Stomach smooth muscle (tissue), 2 donors: ENCODE results near the gene DCUN1D4.

Experiments
- H3K27ac ChIP-seq: one replicate; pipeline ENCODE4 v1.7.0; 2013; ENCODE audit warnings: mild to moderate bottlenecking, low read length, inconsistent platforms
- H3K27me3 ChIP-seq, 2 donors: one replicate each; pipeline ENCODE4 v1.7.0; 2013; ENCODE audit warnings: low read length in 2 of 2; ENCODE audit not compliant: insufficient read depth in 2 of 2, control insufficient read depth in 1 of 2
- H3K36me3 ChIP-seq, 2 donors: one replicate each; pipeline ENCODE4 v1.7.0; 2013; ENCODE audit warnings: low read length in 2 of 2; ENCODE audit not compliant: control insufficient read depth in 2 of 2, insufficient read depth in 2 of 2
- H3K4me1 ChIP-seq: one replicate; pipeline ENCODE4 v1.7.0; 2013; ENCODE audit warnings: low read length; ENCODE audit not compliant: control insufficient read depth, insufficient read depth
- H3K4me3 ChIP-seq, 2 donors: one replicate each; pipeline ENCODE4 v1.7.0; 2013; ENCODE audit warnings: low read length in 2 of 2
- H3K9ac ChIP-seq, 2 donors: one replicate each; pipeline ENCODE4 v1.7.0; 2013; ENCODE audit warnings: low read length in 2 of 2, mild to moderate bottlenecking in 1 of 2
- H3K9me3 ChIP-seq, 2 donors: one replicate each; pipeline ENCODE4 v1.7.0; 2013; ENCODE audit warnings: low read length in 2 of 2; ENCODE audit not compliant: control insufficient read depth in 2 of 2
- donor health status: healthy.
- donor health status: Pancreatic carcinoma.

The DCUN1D4 gene

DNA sequence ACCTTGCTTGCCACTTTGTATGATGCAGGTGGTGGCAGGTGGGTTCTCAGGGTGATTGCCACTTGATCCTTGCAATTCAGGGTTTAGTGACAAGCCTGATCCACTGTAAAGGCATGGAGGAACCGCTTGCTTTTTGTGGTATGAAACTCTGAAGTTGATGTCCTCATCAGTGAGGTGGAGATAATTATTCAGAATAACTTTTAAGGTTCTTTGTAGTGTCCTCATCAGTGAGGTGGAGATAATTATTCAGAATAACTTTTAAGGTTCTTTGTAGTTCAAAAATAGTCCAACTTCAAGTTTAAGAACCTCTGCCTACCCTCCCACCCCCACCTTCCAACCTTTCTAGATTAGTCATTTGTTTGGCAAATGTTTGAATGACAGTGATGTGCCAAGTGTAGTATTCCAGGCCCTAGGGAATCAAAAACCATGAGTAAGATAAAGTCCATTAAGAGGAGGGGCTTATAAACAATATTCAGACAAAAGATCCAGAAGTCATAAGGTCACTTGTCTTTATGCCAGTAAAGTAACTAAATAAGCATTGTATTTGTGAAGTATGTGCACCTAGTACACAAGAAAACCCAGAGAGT lies 51.2 kb downstream of the DCUN1D4 start:
- Histone ChIP-seq H3K4me3 (no peak overlapping the region), H3K9ac (no peak overlapping the region), H3K36me3 (peaks cover 6 to 16% of the 10 kb centered on the region in 2 donors)

DNA sequence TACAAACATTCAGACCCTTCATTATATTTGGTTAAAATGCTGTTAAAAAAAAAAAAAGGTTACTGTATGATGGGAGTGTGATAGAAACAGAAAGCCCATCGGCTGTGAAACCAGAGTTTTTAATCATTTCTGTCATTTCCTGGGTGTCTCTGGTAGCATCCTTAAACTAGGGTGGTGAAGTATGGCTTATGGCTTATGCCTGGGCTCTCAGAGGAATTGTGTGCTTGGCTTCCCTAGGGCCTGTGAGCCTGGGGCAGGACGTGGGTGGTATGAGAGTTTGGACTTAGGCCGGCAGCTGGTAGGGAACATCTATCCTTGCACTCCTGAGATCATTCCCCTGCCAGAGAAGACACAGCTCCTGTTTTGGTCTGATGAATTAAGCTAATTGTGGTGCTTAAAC lies 52.2 kb downstream of the DCUN1D4 start:
- Histone ChIP-seq H3K27ac (no peak overlapping the region), H3K27me3 (no peaks in the 10 kb centered on the region), H3K4me3 (no peak overlapping the region), H3K9ac (no peak overlapping the region), H3K9me3 (no peaks in the 10 kb centered on the region), H3K36me3 (peaks cover 5 to 16% of the 10 kb centered on the region in 2 donors), H3K4me1 (no peaks in the 10 kb centered on the region)

More for the DNA sequence above, 51.2 kb downstream of the DCUN1D4 start:
- H3K4me1 ChIP-seq: no peaks in the 10 kb centered on the region
- H3K27ac ChIP-seq: no peak overlapping the region
- H3K27me3 ChIP-seq: no peaks in the 10 kb centered on the region
- H3K9me3 ChIP-seq: no peaks in the 10 kb centered on the region

DNA sequence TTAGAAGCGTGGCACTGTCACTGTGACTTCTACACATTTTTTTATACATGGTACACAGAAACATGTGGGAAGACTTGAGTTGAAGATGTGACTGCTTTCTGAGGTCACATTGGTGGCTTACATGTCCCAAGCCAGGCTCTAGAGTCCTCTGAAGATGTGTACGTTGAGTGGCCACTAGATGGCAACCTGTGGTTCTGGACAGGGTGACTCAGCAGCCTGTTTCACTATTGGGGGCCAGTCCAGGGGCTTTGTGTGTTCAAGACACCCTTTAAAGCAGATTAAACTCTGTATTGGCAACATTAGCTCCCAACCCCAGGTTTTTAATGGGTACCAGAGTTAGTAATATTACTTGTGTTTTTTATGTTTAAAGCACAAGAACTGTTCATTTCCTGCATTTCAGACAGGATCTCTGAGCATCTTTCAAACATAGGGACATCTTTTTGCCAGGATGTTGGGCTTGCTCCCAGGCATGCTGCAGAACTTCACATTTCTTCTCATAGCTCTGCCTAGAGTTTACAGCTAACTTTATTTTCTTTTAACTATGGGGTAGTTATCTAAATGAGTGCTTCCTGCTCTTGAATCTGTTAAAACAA lies 53.0 kb downstream of the DCUN1D4 start:
- no peak overlapping the region for H3K4me3 ChIP-seq
- no peak overlapping the region for H3K27ac ChIP-seq
- H3K4me1 ChIP-seq: no peaks in the 10 kb centered on the region
- no peak overlapping the region for H3K9ac ChIP-seq
- peaks cover 5 to 12% of the 10 kb centered on the region in 2 donors for H3K36me3 ChIP-seq
- H3K9me3 ChIP-seq: no peaks in the 10 kb centered on the region
- no peaks in the 10 kb centered on the region for H3K27me3 ChIP-seq

DNA sequence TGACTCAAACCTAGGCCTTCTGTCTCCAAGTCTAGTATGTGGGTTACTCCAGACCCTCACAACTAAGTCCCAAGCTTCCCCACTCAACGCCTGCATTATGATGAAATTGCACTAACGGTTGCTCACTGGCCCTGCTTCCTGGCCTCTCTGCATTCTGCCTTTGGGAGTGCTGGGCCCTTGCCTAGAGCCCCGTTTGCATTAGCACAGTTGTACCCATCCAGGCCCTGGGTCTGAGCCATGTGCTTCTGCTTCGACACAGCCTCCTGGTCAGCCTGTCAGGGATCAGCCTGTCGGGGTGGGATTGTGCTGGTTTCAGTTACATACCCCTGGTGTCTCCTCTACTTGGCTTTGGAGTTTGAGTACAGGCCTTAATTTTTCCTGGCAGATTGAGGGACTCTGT lies 58.4 kb downstream of the DCUN1D4 start:
- no peak overlapping the region for H3K4me3 ChIP-seq
- H3K36me3 ChIP-seq: peaks cover 11 to 18% of the 10 kb centered on the region in 2 donors
- no peaks in the 10 kb centered on the region for H3K4me1 ChIP-seq
- no peak overlapping the region for H3K9ac ChIP-seq
- no peaks in the 10 kb centered on the region for H3K27me3 ChIP-seq
- H3K27ac ChIP-seq: no peak overlapping the region
- no peaks in the 10 kb centered on the region for H3K9me3 ChIP-seq

- Histone ChIP-seq H3K27ac (no peak overlapping the region), H3K4me1 (no peaks in the 10 kb centered on the region), H3K9me3 (no peaks in the 10 kb centered on the region), H3K36me3 (peaks cover 20 to 25% of the 10 kb centered on the region in 2 donors), H3K4me3 (no peak overlapping the region), H3K27me3 (no peaks in the 10 kb centered on the region), H3K9ac (no peak overlapping the region)
Measured at GRCh38 chr4:51906167-51906958, 63.4 kb downstream of the DCUN1D4 start.

DNA sequence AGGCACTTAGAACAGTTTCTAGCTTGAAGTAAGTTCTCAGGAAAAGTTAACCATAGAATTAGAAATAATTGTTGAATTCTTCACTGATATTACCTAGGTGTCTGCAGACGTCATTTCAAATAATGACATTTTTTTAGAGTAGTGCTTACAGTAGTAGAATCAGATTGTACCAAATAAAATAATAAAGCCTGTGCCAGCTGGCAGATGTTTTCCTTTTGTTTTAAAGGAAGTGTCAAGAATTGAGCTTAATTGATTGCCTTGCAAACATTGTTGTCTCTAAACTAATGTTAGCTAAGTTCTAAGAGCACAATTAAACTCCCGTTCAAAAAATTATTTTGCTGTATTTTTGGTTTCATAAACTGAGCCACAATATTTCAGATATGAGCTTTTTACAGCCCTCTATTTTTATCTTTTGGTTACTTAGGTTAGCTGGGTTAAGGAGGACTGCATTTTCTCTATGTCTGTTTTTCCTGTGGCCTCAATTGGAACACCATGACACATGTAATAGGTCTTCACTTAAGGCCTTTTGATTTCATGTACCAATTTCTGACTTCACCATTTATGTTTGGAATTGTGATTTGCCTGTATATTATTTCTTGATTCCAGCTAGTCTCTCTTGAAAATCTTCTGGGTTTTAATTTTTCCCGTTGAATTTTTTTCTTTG lies 64.2 kb downstream of the DCUN1D4 start:
- H3K9me3 ChIP-seq: no peaks in the 10 kb centered on the region
- peaks cover 20 to 28% of the 10 kb centered on the region in 2 donors for H3K36me3 ChIP-seq
- H3K27ac ChIP-seq: no peak overlapping the region
- no peaks in the 10 kb centered on the region for H3K27me3 ChIP-seq
- no peak overlapping the region for H3K4me3 ChIP-seq
- H3K9ac ChIP-seq: no peak overlapping the region
- H3K4me1 ChIP-seq: no peaks in the 10 kb centered on the region

- peaks cover 26 to 29% of the 10 kb centered on the region in 2 donors for H3K36me3 ChIP-seq
- no peak overlapping the region for H3K27ac ChIP-seq
Measured at GRCh38 chr4:51909236-51909703, 66.3 kb downstream of the DCUN1D4 start.

GRCh38 chr4:51918251-51918650 lies 75.3 kb downstream of the DCUN1D4 start:
- H3K9ac ChIP-seq: no peak overlapping the region
- peaks cover 6 to 21% of the 10 kb centered on the region in 2 donors for H3K36me3 ChIP-seq
- H3K27ac ChIP-seq: no peak overlapping the region
- H3K9me3 ChIP-seq: peaks cover 0 to 7% of the 10 kb centered on the region in 2 donors
- H3K27me3 ChIP-seq: no peaks in the 10 kb centered on the region
- H3K4me1 ChIP-seq: no peaks in the 10 kb centered on the region
- no peak overlapping the region for H3K4me3 ChIP-seq

More at GRCh38 chr4:51909236-51909703, 66.3 kb downstream of the DCUN1D4 start:
- Histone ChIP-seq H3K4me3 (no peak overlapping the region), H3K9me3 (no peaks in the 10 kb centered on the region), H3K9ac (no peak overlapping the region), H3K4me1 (no peaks in the 10 kb centered on the region), H3K27me3 (no peaks in the 10 kb centered on the region)

- Histone ChIP-seq H3K9me3 (peaks cover 0 to 7% of the 10 kb centered on the region in 2 donors), H3K4me3 (no peak overlapping the region), H3K27ac (no peak overlapping the region)
Measured at GRCh38 chr4:51923343-51923742, 80.4 kb downstream of the DCUN1D4 start.

DNA sequence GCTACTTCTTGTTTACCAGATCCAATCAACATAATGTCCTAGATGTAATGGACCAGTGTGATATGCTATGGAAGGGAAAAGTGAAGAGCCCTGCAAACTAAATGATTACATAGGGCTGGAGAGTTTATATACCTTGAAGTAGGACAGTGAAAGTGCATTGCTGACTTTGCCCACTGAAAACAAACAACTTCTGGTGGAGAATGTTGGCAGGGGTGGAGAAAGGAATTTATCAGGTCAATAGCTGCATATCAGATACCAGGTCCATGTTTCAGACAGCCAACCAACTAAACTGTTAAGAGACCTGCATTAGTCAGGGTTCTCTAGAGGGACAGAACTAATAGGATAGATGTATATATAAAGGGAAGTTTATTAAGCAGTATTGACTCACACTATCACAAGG lies 82.4 kb downstream of the DCUN1D4 start:
- no peaks in the 10 kb centered on the region for H3K4me1 ChIP-seq
- no peaks in the 10 kb centered on the region for H3K36me3 ChIP-seq
- no peak overlapping the region for H3K4me3 ChIP-seq
- H3K27me3 ChIP-seq: no peaks in the 10 kb centered on the region
- H3K27ac ChIP-seq: no peak overlapping the region
- H3K9ac ChIP-seq: no peak overlapping the region
- peaks cover 0 to 1% of the 10 kb centered on the region in 2 donors for H3K9me3 ChIP-seq

More at GRCh38 chr4:51923343-51923742, 80.4 kb downstream of the DCUN1D4 start:
- H3K9ac ChIP-seq: no peak overlapping the region
- H3K36me3 ChIP-seq: no peaks in the 10 kb centered on the region
- no peaks in the 10 kb centered on the region for H3K4me1 ChIP-seq
- H3K27me3 ChIP-seq: no peaks in the 10 kb centered on the region
